IPS-15b (cell line): ENCODE results near the gene ABCF2.
A peak's percentile ranks its signal among the peaks of the same experiment; 100 is the strongest.

ENCODE experiments used
- H3K27me3 ChIP-seq: one replicate; pipeline ENCODE4 v1.6.1; 2013; ENCODE audit warnings: low read length; ENCODE audit not compliant: control insufficient read depth, insufficient read depth
- H3K36me3 ChIP-seq: one replicate; pipeline ENCODE4 v1.6.1; 2013; ENCODE audit warnings: low read length; ENCODE audit not compliant: control insufficient read depth, insufficient read depth
- H3K4me1 ChIP-seq: one replicate; pipeline ENCODE4 v1.6.1; 2013; ENCODE audit warnings: mild to moderate bottlenecking, low read length; ENCODE audit not compliant: control insufficient read depth, insufficient read depth
- H3K4me3 ChIP-seq: one replicate; pipeline ENCODE4 v1.5.1; 2013; ENCODE audit warnings: low read depth, low read length
- H3K9ac ChIP-seq: one replicate; pipeline ENCODE4 v1.6.1; 2013; ENCODE audit warnings: low read depth, mild to moderate bottlenecking, low read length
- H3K9me3 ChIP-seq: one replicate; pipeline ENCODE4 v1.6.1; 2013; ENCODE audit warnings: mild to moderate bottlenecking, low read length; ENCODE audit not compliant: control insufficient read depth, insufficient read depth

Gene ABCF2

DNA sequence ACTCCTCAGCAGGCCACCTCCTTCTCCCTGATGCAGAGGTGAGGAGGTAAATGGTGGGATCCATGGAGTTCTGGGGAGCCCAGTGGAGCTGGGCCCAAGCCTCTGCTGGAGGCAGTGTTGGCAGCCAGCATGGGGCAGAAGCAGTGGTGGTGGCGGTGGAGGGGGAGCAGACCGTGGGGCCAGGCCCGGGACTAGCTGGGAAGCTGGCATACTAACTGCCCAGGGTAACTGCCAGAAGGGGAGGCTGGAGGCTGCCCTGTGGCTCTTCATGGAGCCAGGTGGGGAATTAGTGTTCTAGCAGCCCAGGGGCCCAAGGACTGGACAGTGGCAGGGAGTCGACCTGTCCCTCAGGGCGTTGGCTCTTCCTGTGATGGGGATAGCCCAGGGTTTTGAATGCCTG lies 37.6 kb upstream of the ABCF2 start:
- H3K36me3 ChIP-seq = no peaks in the 10 kb centered on the region
- peaks cover 2% of the 10 kb centered on the region for H3K27me3 ChIP-seq
- no peak overlapping the region for H3K4me3 ChIP-seq
- no peaks in the 10 kb centered on the region for H3K4me1 ChIP-seq
- H3K9ac ChIP-seq = no peak overlapping the region
- H3K9me3 ChIP-seq = no peaks in the 10 kb centered on the region

DNA sequence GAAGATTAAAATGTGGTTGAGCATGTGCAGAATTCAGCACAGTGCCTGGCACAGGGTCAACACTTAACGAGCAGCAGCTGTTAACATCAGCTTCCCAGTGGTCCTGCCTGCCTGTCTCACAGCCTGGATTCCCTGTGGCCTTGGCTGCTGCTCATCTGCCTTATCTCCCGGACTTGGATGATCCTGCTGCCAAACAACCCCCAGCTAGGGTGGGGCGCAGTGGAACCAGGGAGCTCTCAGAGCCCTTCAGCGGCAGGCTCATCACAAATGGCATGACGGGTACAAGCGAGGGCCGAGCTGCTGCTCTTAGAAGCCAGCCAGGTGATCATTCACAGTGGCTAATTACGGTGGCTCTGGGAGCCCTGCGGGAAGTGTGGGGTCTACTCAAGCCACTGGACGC lies 34.5 kb upstream of the ABCF2 start:
- H3K27me3 ChIP-seq = peaks cover 9% of the 10 kb centered on the region
- no peaks in the 10 kb centered on the region for H3K36me3 ChIP-seq
- no peaks in the 10 kb centered on the region for H3K4me1 ChIP-seq
- no peak overlapping the region for H3K4me3 ChIP-seq
- no peak overlapping the region for H3K9ac ChIP-seq
- no peaks in the 10 kb centered on the region for H3K9me3 ChIP-seq

DNA sequence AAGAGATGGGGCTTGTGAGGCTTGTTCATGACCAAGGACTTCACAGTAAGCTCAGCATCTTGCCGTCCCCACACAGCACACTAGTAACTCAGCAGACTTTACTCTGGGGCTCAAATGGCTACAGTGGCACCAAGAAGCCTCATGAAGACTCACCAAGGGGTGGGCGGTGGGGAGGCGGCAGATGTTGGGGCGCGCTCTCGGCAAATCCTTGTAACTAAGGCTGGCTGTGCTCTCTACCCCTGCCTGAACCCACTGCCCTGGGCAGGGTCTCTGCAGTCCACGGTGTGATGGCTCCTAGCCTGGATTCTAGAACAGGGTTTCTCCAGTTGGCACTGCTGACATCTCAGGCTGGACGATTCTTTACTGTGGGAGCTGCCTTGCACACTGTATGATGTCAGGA lies 33.9 kb upstream of the ABCF2 start:
- peaks cover 10% of the 10 kb centered on the region for H3K27me3 ChIP-seq
- H3K4me3 ChIP-seq = no peak overlapping the region
- no peaks in the 10 kb centered on the region for H3K4me1 ChIP-seq
- H3K9me3 ChIP-seq = no peaks in the 10 kb centered on the region
- no peaks in the 10 kb centered on the region for H3K36me3 ChIP-seq
- H3K9ac ChIP-seq = no peak overlapping the region

DNA sequence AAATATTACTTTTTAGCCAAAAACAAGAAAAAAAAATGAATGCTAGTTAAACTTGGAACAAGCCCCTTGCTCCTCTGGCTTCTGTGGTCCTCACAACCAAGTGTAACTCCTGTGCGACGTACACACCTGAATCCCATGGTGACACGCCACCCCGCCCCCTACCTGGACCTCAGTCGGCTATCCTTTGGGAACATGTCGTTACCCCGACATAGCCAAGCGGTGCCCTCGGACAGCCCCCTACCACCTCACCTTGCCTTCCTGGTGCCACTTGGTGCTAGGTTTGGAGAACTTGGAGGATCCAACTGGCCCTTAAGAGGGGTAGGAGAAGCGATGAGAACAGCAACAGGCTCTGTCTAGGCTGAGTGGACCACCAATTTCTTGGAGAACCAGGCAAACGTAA lies 33.5 kb upstream of the ABCF2 start:
- Histone ChIP-seq H3K4me3 (no peak overlapping the region), H3K27me3 (peaks cover 12% of the 10 kb centered on the region), H3K9ac (no peak overlapping the region), H3K9me3 (no peaks in the 10 kb centered on the region), H3K36me3 (no peaks in the 10 kb centered on the region), H3K4me1 (no peaks in the 10 kb centered on the region)

DNA sequence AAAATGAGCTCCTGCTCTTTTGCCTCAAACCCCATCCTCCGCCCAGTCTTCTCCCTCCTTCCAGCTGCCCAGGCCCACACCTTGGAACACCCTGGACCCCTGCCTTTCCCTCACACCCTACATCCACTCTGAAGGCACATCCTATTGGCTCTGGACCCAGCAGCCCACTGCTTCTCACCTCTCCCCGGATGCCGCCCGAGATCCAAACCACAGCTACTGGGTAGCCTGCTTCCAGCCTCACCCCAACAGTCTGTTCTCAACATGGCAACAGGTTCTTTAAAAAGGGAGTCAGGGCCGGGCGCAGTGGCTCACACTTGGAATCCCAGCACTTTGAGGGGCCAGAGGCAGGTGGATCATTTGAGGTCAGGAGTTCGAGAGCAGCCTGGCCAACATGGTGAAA lies 31.0 kb upstream of the ABCF2 start:
- no peak overlapping the region for H3K9ac ChIP-seq
- H3K27me3 ChIP-seq = peaks cover 35% of the 10 kb centered on the region
- H3K4me1 ChIP-seq = peaks cover 3% of the 10 kb centered on the region
- H3K9me3 ChIP-seq = no peaks in the 10 kb centered on the region
- H3K36me3 ChIP-seq = no peaks in the 10 kb centered on the region
- no peak overlapping the region for H3K4me3 ChIP-seq

DNA sequence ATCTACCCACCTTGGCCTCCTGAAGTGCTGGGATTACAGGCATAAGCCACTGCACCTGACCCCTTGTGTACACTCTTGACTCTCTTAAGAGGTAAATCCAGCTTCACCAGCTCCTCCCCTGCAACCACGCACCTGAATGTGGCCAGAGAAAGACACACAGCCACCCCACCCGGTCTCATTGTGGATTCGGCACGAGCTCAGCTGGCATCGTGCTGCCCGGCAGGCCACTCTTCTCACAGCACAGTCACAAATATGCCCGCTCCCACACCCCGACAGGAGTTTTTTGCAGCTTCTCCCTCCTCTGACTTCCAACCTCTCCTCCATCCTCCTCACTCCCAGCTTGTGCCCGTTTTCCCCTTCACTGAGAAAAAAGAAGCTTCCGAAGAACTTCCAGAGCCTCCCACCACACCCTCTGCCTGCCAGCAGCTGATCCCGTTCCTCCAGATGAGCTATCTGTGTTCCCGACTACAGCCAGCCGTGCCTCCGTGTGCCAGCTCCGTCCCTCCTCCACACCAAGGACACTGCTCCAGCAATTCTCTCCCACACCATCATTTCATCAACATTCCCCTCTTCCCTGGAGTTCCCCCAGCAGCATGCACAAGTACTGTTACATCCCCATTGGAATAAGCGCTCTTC lies 29.5 kb upstream of the ABCF2 start:
- Histone ChIP-seq H3K4me1 (peaks cover 5% of the 10 kb centered on the region), H3K27me3 (peaks cover 44% of the 10 kb centered on the region), H3K9me3 (no peaks in the 10 kb centered on the region), H3K9ac (no peak overlapping the region), H3K4me3 (no peak overlapping the region), H3K36me3 (no peaks in the 10 kb centered on the region)

DNA sequence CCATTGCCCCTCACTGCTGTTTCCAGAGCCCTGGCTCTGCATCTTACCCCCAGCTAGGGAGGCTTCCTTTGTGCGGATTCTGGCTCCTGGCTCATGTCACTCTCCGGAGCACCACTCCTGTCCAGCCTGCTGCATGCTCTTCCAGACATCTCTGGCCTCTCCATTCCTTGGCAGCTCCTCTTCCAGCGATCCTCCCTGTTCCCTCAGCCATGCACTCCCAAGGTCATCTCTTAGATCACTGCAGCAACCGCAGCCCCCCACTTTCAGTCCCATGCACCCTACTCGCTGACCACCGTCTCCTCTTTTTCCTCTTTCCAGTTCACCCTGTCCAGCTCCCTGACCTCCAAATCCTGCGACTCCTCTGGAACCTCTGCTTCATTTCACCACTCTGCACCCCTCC lies 28.4 kb upstream of the ABCF2 start:
- H3K27me3 ChIP-seq = peaks cover 53% of the 10 kb centered on the region

DNA sequence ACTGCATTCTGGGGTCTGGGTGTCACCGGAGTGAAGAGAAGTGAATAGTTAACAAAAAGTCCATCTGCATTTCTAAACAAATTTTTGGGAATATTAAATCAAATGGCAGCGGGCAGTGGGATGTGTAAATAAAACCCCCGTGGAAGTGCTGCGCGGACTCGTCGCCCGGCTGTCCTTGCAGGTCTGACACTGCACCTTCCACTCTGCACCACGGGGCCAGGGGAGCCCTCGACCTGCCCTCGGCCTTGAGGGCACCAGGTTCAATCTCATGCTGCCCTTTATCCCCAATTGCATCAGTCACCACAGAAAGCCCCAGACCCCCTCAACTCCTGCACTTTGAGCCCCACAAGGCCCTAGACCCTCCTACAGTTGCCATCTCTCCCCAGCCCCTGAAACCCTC lies 27.8 kb upstream of the ABCF2 start:
- Histone ChIP-seq H3K36me3 (no peaks in the 10 kb centered on the region), H3K9ac (no peak overlapping the region), H3K9me3 (no peaks in the 10 kb centered on the region), H3K27me3 (peaks cover 59% of the 10 kb centered on the region), H3K4me3 (no peak overlapping the region), H3K4me1 (peaks cover 5% of the 10 kb centered on the region)

More for the DNA sequence above, 28.4 kb upstream of the ABCF2 start:
- Histone ChIP-seq H3K36me3 (no peaks in the 10 kb centered on the region), H3K9me3 (no peaks in the 10 kb centered on the region), H3K4me3 (no peak overlapping the region), H3K9ac (no peak overlapping the region), H3K4me1 (peaks cover 5% of the 10 kb centered on the region)

DNA sequence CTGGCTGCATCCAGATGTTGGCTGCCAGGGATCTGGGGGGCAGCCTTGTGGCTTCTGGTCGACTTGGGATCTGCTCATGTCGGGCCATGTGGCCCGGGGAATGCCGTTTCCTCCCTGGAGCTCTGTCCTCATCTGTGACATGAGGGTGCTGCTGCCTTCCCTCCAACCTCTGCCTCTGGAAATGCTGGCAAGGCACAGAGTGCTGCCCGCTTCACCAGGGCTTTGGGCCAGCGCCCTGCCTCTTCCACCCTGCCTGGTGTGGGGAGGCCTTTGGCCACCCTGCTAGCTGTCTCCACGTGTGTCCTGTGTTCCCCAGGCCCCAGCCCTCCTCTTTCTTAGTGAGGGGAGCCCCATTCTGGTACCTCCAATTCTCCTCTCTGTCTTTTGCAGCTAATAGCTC lies 27.3 kb upstream of the ABCF2 start:
- Histone ChIP-seq H3K9me3 (no peaks in the 10 kb centered on the region), H3K9ac (no peak overlapping the region), H3K4me3 (no peak overlapping the region), H3K36me3 (no peaks in the 10 kb centered on the region), H3K27me3 (peaks cover 64% of the 10 kb centered on the region), H3K4me1 (peaks cover 5% of the 10 kb centered on the region)

DNA sequence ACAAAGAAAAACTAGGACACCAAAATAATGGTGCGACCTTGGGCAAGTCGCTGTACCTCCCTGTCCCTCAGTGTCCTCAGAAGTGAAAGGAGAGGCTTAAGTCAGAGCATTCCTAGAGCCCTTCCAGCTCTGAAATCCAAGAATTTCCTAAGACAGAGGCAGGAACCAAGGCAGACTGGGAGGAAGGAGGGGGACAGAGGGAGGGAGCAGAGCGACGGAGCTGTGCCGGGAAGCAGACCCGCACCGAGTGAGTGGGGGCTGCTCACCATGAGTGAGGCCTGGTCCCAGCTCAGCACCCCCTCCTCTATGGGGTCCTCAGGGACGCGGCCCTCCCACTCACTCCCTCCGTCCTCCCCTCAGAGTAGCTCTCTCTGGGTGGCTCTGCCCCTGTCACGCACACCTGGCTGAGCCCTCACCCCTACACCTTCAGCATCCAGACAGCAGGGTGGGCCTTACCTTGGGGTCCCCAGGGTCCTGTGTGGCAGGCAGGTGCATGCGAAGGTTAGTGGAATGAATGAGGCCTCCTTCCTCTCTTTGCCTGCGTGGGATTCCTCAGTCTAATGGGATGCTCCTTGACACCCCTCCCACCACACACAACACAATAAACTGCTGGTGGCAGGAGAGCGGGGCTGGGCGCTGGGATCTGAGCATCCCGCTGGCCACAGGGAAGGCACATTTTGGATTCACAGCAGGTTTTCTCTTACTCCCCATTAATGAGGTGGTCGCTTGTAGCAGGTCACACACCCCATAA lies 26.1 kb upstream of the ABCF2 start:
- Histone ChIP-seq H3K9ac (no peak overlapping the region), H3K36me3 (no peaks in the 10 kb centered on the region), H3K4me3 (peak overlapping the region; percentile 79), H3K9me3 (no peaks in the 10 kb centered on the region), H3K27me3 (peaks cover 71% of the 10 kb centered on the region), H3K4me1 (peaks cover 5% of the 10 kb centered on the region)

DNA sequence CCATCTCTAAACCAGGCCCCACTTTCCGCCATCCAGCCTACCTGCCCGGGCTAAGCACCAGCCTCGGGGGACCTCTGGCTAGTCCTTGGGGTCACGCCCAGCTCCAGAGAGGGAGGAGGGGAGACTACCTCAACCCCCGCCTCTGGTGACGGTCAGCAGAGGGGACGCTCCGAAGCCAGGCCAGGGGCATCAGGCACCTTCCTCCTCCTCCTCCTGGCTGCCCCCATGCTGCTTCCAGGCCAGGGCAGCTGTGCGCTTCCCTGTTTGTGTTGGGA lies 25.5 kb upstream of the ABCF2 start:
- Histone ChIP-seq H3K27me3 (peaks cover 75% of the 10 kb centered on the region), H3K4me3 (peak overlapping the region; percentile 79), H3K36me3 (no peaks in the 10 kb centered on the region), H3K9ac (no peak overlapping the region), H3K9me3 (no peaks in the 10 kb centered on the region), H3K4me1 (peaks cover 7% of the 10 kb centered on the region)

DNA sequence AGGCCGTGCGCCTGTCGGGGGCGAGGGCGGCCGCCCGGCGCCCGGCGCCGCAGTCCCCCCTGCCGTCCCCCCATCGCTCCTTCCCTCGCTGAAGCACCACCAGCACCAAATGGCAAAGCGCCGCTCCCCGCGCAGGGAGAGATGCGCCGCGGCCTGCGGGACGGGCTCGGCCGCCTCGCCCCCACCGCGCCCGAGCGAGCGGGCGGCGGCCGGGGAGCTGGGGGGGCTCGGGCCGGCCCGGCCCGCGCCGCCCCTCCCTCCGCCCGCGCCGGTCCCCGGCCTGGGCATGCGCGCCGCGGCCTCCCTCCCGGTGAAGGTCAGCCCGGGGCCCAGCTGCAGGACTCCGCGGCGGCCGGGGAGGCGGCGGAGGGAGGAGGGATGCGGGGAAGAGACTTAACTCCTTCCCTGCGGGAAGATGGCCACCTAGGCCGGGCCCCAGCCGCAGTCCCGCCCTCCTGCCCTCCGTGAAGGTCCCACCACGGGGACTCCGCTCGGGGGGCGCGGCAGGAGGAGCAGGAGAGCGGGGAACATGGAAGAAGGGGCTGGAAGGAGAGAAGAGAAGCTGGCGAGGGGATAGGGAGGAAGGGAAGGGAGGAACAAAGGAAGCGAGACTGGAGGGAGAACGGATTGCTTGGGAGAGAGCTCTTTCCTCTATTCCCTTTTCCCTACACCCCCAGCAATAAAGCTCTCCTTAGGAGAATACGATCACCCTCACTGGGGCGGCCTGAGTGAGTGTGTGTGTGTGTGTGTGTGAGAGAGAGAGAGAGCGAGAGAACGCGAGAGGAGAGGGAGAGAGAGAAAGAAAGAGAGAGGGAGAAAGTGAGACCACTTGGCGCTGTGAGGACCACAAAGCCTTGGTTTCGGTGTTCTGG lies 24.9 kb upstream of the ABCF2 start:
- Histone ChIP-seq H3K4me3 (peak overlapping the region; percentile 79), H3K27me3 (peaks cover 80% of the 10 kb centered on the region), H3K9ac (no peak overlapping the region), H3K4me1 (peaks cover 7% of the 10 kb centered on the region), H3K9me3 (no peaks in the 10 kb centered on the region), H3K36me3 (no peaks in the 10 kb centered on the region)
